Fibroblast of peridontal ligament (primary cell): ENCODE results near the gene SPHK1.

Source experiments
- DNase-seq: peaks from one replicate; pipeline ENCODE4 v3.0.0-alpha.2; 2010; ENCODE audit errors: extremely low read depth

Gene SPHK1

GRCh38 chr17:76384987-76385891 lies 830 bp downstream of the SPHK1 start:
- peak; percentile 52 for DNase-seq

- peak; percentile 79 for DNase-seq
Observed at GRCh38 chr17:76385892-76386786, 1.7 kb downstream of the SPHK1 start.

- no peak for DNase-seq
Observed at GRCh38 chr17:76386966-76387765, 2.8 kb downstream of the SPHK1 start.

DNA sequence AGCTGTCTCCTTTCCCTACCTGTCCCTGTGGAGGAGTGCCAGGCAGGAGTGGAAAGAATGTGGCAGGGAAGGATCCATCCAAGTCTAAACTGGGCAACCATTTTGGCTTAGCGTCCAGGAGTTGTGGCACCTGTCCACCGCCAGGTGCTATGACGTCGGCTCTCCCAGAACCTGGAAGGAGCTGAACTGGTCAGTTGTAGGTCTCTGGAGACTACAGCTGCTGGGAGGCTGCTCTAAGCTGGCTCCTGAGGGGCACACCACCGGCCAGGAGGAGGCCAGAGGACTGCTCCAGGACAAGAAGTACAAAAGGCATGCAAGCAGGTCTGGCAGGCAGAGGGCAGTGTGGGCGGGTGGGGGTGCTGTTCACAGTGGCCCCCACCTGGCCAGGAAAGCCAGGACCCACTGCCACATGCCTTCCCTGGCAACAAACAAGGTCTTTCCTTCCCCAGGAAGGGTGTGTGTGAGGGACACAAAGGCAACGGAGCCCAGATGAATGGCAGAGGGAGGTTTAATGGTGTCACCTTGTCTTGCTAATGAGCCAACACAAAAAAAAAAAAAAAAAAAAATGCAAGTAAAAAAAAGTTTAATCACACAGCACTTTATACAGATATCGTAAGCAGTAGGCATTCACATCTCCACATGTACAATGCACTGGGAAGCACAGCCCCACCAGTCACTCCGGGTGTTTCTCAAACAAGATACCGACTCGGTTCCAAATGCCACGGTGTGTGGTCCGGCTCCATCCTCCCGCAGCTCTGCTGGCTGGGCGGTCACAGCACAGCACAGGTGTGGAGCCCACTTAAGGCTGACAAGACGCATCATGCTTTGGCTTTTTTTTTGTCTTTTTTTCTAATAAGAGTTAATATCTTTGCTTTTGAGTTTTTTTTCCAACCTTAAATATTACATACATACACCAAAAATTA lies 4.8 kb downstream of the SPHK1 start:
- no peak for DNase-seq

DNA sequence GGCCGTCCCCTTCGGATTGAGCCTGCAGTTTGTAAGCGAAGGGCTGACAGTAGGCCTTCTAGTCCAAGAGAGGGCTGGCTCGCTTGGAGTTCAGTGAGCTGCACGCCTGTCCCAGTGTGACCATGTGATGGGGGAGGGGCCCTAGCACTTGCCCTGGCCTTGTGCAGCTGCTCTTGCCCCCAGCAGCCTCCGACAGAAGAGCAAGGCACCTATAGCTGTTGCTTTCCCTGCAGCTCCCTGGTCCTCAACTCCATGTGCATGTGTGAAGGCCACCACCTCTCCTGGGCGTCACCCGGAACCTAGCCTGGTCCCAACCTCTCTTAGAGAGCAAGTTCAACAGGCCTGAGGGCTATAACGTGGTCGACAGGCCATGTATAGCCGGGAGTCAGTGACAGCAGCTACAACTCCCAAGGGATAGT lies 5.6 kb downstream of the SPHK1 start:
- DNase-seq, result no peak

- no peak for DNase-seq
Observed at GRCh38 chr17:76391200-76391715, 6.8 kb downstream of the SPHK1 start.

DNA sequence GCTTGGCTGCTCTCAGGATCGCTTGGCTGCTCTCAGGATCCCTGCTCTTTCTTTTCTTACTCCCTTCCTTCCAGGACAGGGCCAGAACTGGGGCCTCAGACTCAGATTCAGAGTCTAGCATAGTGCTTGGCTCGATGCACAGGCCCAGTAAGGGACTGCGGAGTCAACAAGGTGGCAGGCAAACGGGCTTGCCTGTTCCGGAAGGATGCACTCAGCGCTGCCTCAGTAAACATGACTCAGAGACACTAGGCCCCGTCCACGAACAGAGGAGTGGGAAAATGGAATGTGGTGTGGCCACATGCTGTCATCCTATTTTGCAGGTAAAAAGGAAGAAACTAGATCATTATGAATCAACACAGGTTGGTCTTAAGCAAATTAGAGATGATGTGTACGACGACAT lies 9.8 kb downstream of the SPHK1 start:
- no peak for DNase-seq

DNA sequence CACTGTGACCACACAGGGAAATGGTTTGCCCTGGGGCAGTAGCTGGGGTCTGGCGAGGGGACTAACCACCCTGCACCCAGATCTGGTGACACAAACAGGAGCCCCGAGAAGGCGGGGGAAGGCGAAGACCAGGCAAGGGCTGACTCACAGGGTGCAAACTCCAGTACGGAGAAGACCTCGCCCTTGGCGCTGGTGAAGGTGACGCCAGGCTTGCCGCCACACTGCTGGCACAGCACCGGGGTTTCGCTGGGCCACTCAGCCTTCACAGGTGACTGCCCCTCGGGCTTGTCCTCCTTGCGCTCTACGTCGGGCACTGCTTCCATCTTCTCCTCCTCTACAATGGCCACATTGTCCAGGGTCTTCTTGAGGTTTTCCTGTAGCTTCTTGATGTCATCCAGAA lies 11.6 kb downstream of the SPHK1 start:
- no peak for DNase-seq

GRCh38 chr17:76397184-76397583 lies 12.8 kb downstream of the SPHK1 start:
- no peak for DNase-seq

DNA sequence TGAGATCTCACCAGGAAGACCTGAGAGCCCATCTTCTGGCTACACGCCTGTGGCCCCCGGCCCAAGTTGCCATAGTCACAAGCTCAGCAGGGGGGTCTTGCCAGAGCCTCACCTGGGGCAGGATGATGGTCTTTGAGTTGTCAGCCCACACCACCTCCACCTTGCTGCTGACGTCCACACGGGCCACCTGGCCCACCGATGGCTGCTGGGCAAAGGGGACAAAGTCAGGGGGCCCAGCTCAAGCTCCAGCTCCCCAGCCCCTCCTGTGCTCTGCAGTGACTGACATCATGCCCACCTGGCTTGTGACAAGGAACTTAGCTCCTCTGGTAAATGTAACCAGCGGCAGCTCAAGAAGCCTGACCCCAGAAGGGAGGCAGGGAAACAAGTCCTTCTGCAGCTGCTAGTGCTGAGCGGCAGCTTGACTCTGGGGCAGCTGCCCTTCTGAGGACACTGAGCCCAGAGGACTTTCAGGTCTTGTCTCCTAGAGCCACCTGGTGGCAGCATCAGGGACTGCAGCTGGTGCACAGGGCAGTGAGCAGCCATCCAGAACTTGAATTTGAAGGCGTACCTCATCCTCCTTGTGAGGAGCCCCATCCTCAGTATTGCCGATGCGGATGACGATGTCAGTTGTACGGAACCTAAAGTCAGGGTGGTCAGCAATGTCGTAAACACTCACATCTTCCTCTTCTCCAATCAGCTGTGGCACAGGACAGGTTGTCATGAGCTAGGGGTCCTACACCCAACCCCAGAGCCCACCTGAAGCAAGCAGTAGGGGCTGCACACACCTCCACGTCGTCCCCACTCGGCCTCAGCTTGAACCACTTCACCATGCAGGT lies 13.5 kb downstream of the SPHK1 start:
- peak; percentile 85 for DNase-seq

DNA sequence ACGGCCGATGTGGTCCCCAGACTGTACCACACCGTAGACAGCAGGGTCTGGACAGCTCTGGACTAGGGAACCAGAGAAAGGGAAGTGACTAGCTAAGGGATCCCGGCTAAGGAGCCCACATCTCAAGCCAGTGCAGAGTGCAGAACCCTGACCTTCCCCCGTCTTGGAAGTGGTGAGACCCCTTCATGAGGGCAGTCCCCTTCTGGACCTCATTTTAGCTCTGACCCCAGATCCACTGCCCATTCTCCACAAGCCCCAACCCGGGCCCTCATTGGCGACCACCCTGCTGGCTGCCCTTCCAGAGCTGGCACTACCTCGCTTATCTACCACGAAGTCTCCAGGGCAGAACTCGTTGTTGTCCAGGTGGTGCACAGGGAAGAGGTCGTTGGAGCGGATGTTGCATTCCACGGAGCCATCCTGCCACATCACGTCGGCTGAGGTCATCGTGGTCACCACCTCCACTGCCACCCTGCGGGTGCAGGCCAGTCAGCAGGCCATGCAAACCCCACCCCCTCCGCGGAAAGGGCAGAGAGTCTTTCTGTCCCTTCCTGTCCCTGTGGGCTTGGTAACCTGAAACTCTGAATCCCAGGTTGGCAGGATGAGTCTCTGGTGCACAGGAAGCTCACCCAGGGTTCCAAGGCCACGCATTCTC lies 14.2 kb downstream of the SPHK1 start:
- no peak for DNase-seq

- no peak for DNase-seq
Observed at GRCh38 chr17:76399175-76400172, 15.1 kb downstream of the SPHK1 start.

- DNase-seq, result no peak
Observed at GRCh38 chr17:76402711-76403110, 18.3 kb downstream of the SPHK1 start.

GRCh38 chr17:76404256-76404655 lies 19.8 kb downstream of the SPHK1 start:
- DNase-seq, result no peak

DNA sequence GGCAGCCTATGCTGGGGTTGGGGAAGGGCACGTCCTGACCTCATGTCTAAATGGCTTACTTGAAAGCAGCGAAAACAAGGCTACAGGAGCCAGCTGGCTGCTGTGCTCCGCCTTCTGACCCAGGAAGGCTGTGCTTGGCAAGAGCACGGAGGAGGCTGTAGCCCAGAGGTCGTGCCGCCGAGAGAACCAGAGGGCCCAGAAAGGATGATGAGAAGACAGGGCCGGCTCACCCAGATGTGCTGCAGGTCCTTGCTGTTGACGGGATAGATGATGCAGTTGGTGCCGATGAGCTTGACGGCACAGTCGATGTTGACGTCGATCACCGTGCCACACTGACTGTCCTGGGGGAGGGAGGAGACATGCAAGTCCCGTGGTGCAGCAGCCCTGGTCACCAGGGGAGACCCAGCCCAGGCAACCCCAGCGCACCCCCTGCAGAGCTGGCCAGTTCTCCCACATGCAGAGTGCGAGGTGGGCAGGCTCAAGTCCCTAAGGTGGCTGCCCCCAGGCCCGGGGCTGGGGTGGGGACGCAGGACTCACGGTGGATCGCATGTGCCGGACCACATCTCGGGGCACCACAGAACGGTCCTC lies 20.7 kb downstream of the SPHK1 start:
- no peak for DNase-seq

DNA sequence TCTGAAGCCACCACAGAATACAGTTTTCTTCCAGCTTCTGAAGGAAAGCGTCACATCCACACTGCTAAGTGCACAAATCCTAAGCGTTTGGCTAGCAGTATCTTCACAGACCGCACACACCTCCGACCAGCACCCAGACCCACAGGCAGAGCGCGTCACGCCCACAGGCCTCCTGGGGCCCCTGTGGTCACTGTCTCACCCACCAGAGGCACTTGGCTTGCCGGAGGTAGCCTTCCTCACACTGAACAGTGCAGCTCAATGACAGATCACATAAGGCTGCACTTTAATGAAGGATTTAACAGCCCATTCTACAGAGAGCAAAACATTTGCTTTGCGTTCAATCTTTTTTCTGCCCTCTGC lies 21.2 kb downstream of the SPHK1 start:
- DNase-seq, result no peak

DNA sequence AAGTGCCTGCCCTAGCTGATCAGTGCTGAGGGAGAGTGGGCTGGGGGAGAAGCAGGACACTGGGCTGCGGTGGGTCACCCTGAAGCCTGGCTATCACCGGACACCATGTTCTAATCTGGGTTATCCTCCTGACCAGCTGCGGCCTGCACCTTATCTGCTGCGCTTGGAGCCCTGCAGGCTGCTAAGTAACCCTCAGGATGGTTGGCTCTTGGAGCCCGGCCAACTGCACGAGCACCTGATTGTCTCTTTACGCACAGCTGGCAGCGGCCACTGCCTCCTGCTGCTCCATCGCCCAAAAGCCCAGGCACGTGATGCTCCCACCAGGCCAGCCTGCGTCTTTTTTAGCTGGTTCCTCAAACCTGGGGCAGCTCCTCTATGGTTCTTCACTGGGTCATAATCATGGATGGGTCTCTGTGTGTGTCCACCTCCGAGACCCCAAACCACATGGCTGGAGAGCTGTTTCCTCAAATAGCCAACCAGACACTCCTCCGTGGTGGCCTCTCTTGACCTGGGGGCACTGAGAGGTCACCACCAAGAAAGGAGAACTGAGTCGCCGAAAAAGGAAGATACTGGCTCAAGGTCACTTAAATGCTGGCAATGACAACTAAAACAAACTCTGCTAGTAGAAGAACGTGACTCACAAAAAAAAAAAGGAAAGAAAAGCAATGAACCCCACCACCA lies 21.7 kb downstream of the SPHK1 start:
- peak; percentile 41 for DNase-seq
